ENCODE results near the gene HS3ST4.

Gene HS3ST4

GRCh38 chr16:25693631-25694030 is 1.9 kb downstream of the HS3ST4 start:
- peak overlapping the region; percentile 74 for H2AFZ ChIP-seq
- H3K9ac ChIP-seq = no peak overlapping the region
- H3K27ac ChIP-seq = peak overlapping the region; percentile 17
- H3K79me2 ChIP-seq = peaks cover 15% of the 10 kb centered on the region
- H3K4me3 ChIP-seq (ENCODE audit: low read depth, low read length) = no peak overlapping the region
- no peak for TF ChIP-seq CTCF (IDR thresholded peaks at IDR 0.05)
- H3K4me2 ChIP-seq (ENCODE audit: low read length) = peak overlapping the region; percentile 6
- no peaks in the 10 kb centered on the region for H3K27me3 ChIP-seq (ENCODE audit: control insufficient read depth, insufficient read depth, low read length)
- peaks cover 10% of the 10 kb centered on the region for H3K4me1 ChIP-seq
- no peaks in the 10 kb centered on the region for H3K9me3 ChIP-seq (ENCODE audit: control insufficient read depth, low read length)
- H3K36me3 ChIP-seq (ENCODE audit: control insufficient read depth, insufficient read depth, low read length) = no peaks in the 10 kb centered on the region

GRCh38 chr16:25699069-25699468 is 7.3 kb downstream of the HS3ST4 start:
- no peak overlapping the region for H3K27ac ChIP-seq

GRCh38 chr16:25700547-25700946 is 8.8 kb downstream of the HS3ST4 start:
- Histone ChIP-seq H3K79me2 (peaks cover 52% of the 10 kb centered on the region), H2AFZ (no peak overlapping the region), H3K4me2 (ENCODE audit: low read length) (no peak overlapping the region), H3K9ac (no peak overlapping the region), H3K27me3 (ENCODE audit: control insufficient read depth, insufficient read depth, low read length) (no peaks in the 10 kb centered on the region), H3K36me3 (ENCODE audit: control insufficient read depth, insufficient read depth, low read length) (no peaks in the 10 kb centered on the region), H3K9me3 (ENCODE audit: control insufficient read depth, low read length) (no peaks in the 10 kb centered on the region), H3K4me1 (peaks cover 22% of the 10 kb centered on the region), H3K4me3 (ENCODE audit: low read depth, low read length) (no peak overlapping the region), H3K27ac (no peak overlapping the region)
- TF ChIP-seq CTCF (IDR thresholded peaks at IDR 0.05) = no peak

More at GRCh38 chr16:25699069-25699468, 7.3 kb downstream of the HS3ST4 start:
- H3K9me3 ChIP-seq (ENCODE audit: control insufficient read depth, low read length) = no peaks in the 10 kb centered on the region
- no peak for TF ChIP-seq CTCF (IDR thresholded peaks at IDR 0.05)
- H3K4me2 ChIP-seq (ENCODE audit: low read length) = no peak overlapping the region
- peaks cover 27% of the 10 kb centered on the region for H3K4me1 ChIP-seq
- no peaks in the 10 kb centered on the region for H3K36me3 ChIP-seq (ENCODE audit: control insufficient read depth, insufficient read depth, low read length)
- no peak overlapping the region for H2AFZ ChIP-seq
- H3K4me3 ChIP-seq (ENCODE audit: low read depth, low read length) = no peak overlapping the region
- no peak overlapping the region for H3K9ac ChIP-seq
- H3K27me3 ChIP-seq (ENCODE audit: control insufficient read depth, insufficient read depth, low read length) = no peaks in the 10 kb centered on the region
- peaks cover 49% of the 10 kb centered on the region for H3K79me2 ChIP-seq

GRCh38 chr16:25707553-25707952 is 15.8 kb downstream of the HS3ST4 start:
- Histone ChIP-seq H3K9me3 (ENCODE audit: control insufficient read depth, low read length) (no peaks in the 10 kb centered on the region), H3K27me3 (ENCODE audit: control insufficient read depth, insufficient read depth, low read length) (no peaks in the 10 kb centered on the region), H3K4me3 (ENCODE audit: low read depth, low read length) (no peak overlapping the region), H3K4me2 (ENCODE audit: low read length) (no peak overlapping the region), H2AFZ (no peak overlapping the region), H3K4me1 (peaks cover 11% of the 10 kb centered on the region), H3K9ac (no peak overlapping the region), H3K36me3 (ENCODE audit: control insufficient read depth, insufficient read depth, low read length) (no peaks in the 10 kb centered on the region), H3K27ac (no peak overlapping the region), H3K79me2 (peaks cover 32% of the 10 kb centered on the region)
- no peak for TF ChIP-seq CTCF (IDR thresholded peaks at IDR 0.05)

GRCh38 chr16:25707982-25708583 is 16.3 kb downstream of the HS3ST4 start:
- TF ChIP-seq CTCF (IDR thresholded peaks at IDR 0.05) = peak; percentile 66
- Histone ChIP-seq H3K79me2 (peaks cover 32% of the 10 kb centered on the region), H3K4me1 (peaks cover 8% of the 10 kb centered on the region), H3K9me3 (ENCODE audit: control insufficient read depth, low read length) (no peaks in the 10 kb centered on the region), H3K27me3 (ENCODE audit: control insufficient read depth, insufficient read depth, low read length) (no peaks in the 10 kb centered on the region), H3K4me3 (ENCODE audit: low read depth, low read length) (no peak overlapping the region), H3K27ac (no peak overlapping the region), H2AFZ (no peak overlapping the region), H3K4me2 (ENCODE audit: low read length) (no peak overlapping the region), H3K9ac (no peak overlapping the region), H3K36me3 (ENCODE audit: control insufficient read depth, insufficient read depth, low read length) (no peaks in the 10 kb centered on the region)
